Neuronal stem cell (in vitro differentiated cells): ENCODE results near the gene SASS6.

Experiments used
- DNase-seq: peaks from one replicate; pipeline ENCODE4 v3.0.0-alpha.2; 2013; ENCODE audit warnings: low spot score
- H2AFZ ChIP-seq: one replicate; pipeline ENCODE4 v1.6.1; 2013; ENCODE audit warnings: mild to moderate bottlenecking, low read length, inconsistent platforms
- H2AK5ac ChIP-seq: 2 replicates; pipeline ENCODE4 v1.6.1; 2013; ENCODE audit warnings: low read depth, mild to moderate bottlenecking, inconsistent platforms, low read length, moderate library complexity, mixed read lengths
- H2BK120ac ChIP-seq: 2 replicates; pipeline ENCODE4 v1.6.1; 2013; ENCODE audit warnings: low read depth, mild to moderate bottlenecking, inconsistent platforms, low read length, moderate library complexity, mixed read lengths
- H2BK12ac ChIP-seq: one replicate; pipeline ENCODE4 v1.6.1; 2013; ENCODE audit warnings: low read length, inconsistent platforms
- H2BK15ac ChIP-seq: 2 replicates; pipeline ENCODE4 v1.6.1; 2013; ENCODE audit warnings: mild to moderate bottlenecking, low read length, inconsistent platforms, mixed read lengths
- H2BK5ac ChIP-seq: one replicate; pipeline ENCODE4 v1.6.1; 2013; ENCODE audit warnings: inconsistent platforms, mild to moderate bottlenecking, low read length, moderate library complexity
- H3K14ac ChIP-seq: one replicate; pipeline ENCODE4 v1.6.1; 2013; ENCODE audit warnings: low read length, inconsistent platforms
- H3K18ac ChIP-seq: 2 replicates; pipeline ENCODE4 v1.6.1; 2013; ENCODE audit warnings: low read length, inconsistent platforms
- H3K23ac ChIP-seq: 2 replicates; pipeline ENCODE4 v1.6.1; 2013; ENCODE audit warnings: low read depth, mild to moderate bottlenecking, mixed read lengths, low read length, inconsistent platforms; ENCODE audit not compliant: poor library complexity
- H3K27ac ChIP-seq: replicated peaks from 3 replicates; pipeline ENCODE4 v1.5.1; 2013; ENCODE audit warnings: low read length, inconsistent platforms
- H3K27me3 ChIP-seq, 3 experiments: 2 replicates each; pipeline ENCODE4 v1.6.1; 2013; ENCODE audit warnings: low read length in 3 of 3, mild to moderate bottlenecking in 2 of 3, inconsistent platforms in 1 of 3, low read depth in 1 of 3, mixed read lengths in 1 of 3, moderate library complexity in 1 of 3; ENCODE audit not compliant: control insufficient read depth in 3 of 3, insufficient read depth in 3 of 3
- H3K36me3 ChIP-seq, 2 donors: replicated peaks in 1 of 2; 2 replicates each; pipeline ENCODE4 v1.6.1; 2013; ENCODE audit warnings: low read length in 2 of 2; ENCODE audit not compliant: control insufficient read depth in 2 of 2, insufficient read depth in 2 of 2
- H3K4ac ChIP-seq: 2 replicates; pipeline ENCODE4 v1.6.1; 2013; ENCODE audit warnings: inconsistent platforms, mild to moderate bottlenecking, low read length, moderate library complexity
- H3K4me1 ChIP-seq, 2 donors: 1 replicate in 1 of 2; 2 replicates in 1 of 2; pipeline ENCODE4 v1.6.1; 2013; ENCODE audit warnings: low read length in 2 of 2, low read depth in 1 of 2; ENCODE audit not compliant: control insufficient read depth in 2 of 2, insufficient read depth in 1 of 2
- H3K4me2 ChIP-seq: one replicate; pipeline ENCODE4 v1.6.1; 2013; ENCODE audit warnings: mild to moderate bottlenecking, low read length, inconsistent platforms; ENCODE audit not compliant: insufficient read depth, poor library complexity, severe bottlenecking
- H3K4me3 ChIP-seq, 2 donors: 2 replicates each; pipeline ENCODE4 v1.5.1; 2013; ENCODE audit warnings: low read length in 2 of 2, mild to moderate bottlenecking in 2 of 2, inconsistent platforms in 1 of 2, moderate library complexity in 1 of 2
- H3K79me1 ChIP-seq: one replicate; pipeline ENCODE4 v1.6.1; 2013; ENCODE audit warnings: low read depth, mild to moderate bottlenecking, inconsistent platforms, low read length, moderate library complexity
- H3K9ac ChIP-seq: one replicate; pipeline ENCODE4 v1.6.1; 2013; ENCODE audit warnings: mild to moderate bottlenecking, low read depth, low read length, inconsistent platforms; ENCODE audit not compliant: poor library complexity
- H3K9me3 ChIP-seq, 2 donors: replicated peaks in 1 of 2; 2 replicates each; pipeline versions ENCODE3 to v1.6.1; 2013; ENCODE audit warnings: low read length in 2 of 2, mild to moderate bottlenecking in 2 of 2, inconsistent platforms in 1 of 2, low read depth in 1 of 2, mixed read lengths in 1 of 2, moderate library complexity in 1 of 2; ENCODE audit not compliant: control insufficient read depth in 2 of 2, insufficient read depth in 1 of 2
- H4K8ac ChIP-seq: one replicate; pipeline ENCODE4 v1.6.1; 2013; ENCODE audit warnings: low read depth, mild to moderate bottlenecking, inconsistent platforms, low read length, moderate library complexity
- H4K91ac ChIP-seq: one replicate; pipeline ENCODE4 v1.6.1; 2013; ENCODE audit warnings: low read length, low read depth, mild to moderate bottlenecking, inconsistent platforms; ENCODE audit not compliant: poor library complexity
- WGBS, 2 donors: extraction: QIAGEN DNeasy Blood & Tissue Kit; methylation state at CpG; one replicate each; pipeline ENCODE4 v1.1.7; 2013; ENCODE audit warnings: missing lambda C conversion rate in 2 of 2, mixed read lengths in 1 of 2; ENCODE audit not compliant: insufficient read length in 2 of 2, insufficient replicate concordance in 1 of 2; ENCODE audit errors: extremely low coverage in 2 of 2; 5-methylcytosine and 5-hydroxymethylcytosine counted together

SASS6 gene

GRCh38 chr1:100070201-100070939 lies 62.4 kb downstream of the SASS6 start:
- Histone ChIP-seq H3K36me3 (peaks cover 23 to 96% of the 10 kb centered on the region in 2 donors), H3K18ac (no peak overlapping the region), H3K4me3 (no peak overlapping the region), H2BK120ac (no peak overlapping the region), H3K4me2 (no peak overlapping the region), H2BK15ac (no peak overlapping the region), H4K91ac (no peak overlapping the region), H2BK12ac (no peak overlapping the region), H2BK5ac (no peak overlapping the region), H3K4ac (no peak overlapping the region), H3K9me3 (no peaks in the 10 kb centered on the region), H3K23ac (no peak overlapping the region), H2AK5ac (no peak overlapping the region), H3K4me1 (no peaks in the 10 kb centered on the region), H2AFZ (no peak overlapping the region), H3K27me3 (no peaks in the 10 kb centered on the region), H4K8ac (no peak overlapping the region), H3K9ac (no peak overlapping the region), H3K79me1 (no peaks in the 10 kb centered on the region), H3K14ac (no peak overlapping the region), H3K27ac (no peak overlapping the region)
- no peak for DNase-seq
- no CpG with 5 or more reads among the region's 5 CpGs for WGBS, 2 donors

- Histone ChIP-seq H3K4me1 (no peaks in the 10 kb centered on the region), H3K9ac (no peak overlapping the region), H2BK5ac (no peak overlapping the region), H3K9me3 (no peaks in the 10 kb centered on the region), H4K91ac (no peak overlapping the region), H3K36me3 (peaks cover 21 to 97% of the 10 kb centered on the region in 2 donors), H2BK15ac (no peak overlapping the region), H2AFZ (no peak overlapping the region), H3K79me1 (peaks cover 4% of the 10 kb centered on the region), H3K27ac (peak overlapping the region; percentile 15), H3K4me2 (no peak overlapping the region), H2BK120ac (no peak overlapping the region), H4K8ac (no peak overlapping the region), H3K4me3 (no peak overlapping the region), H3K18ac (no peak overlapping the region), H3K23ac (no peak overlapping the region), H2BK12ac (no peak overlapping the region), H3K4ac (no peak overlapping the region), H3K14ac (no peak overlapping the region), H2AK5ac (no peak overlapping the region), H3K27me3 (no peaks in the 10 kb centered on the region)
- no peak for DNase-seq
- WGBS, 2 donors: no CpG with 5 or more reads among the region's 2 CpGs
Observed at GRCh38 chr1:100065969-100066227, 66.8 kb downstream of the SASS6 start.

- Histone ChIP-seq H2BK15ac (no peak overlapping the region), H2BK12ac (no peak overlapping the region), H3K23ac (no peak overlapping the region), H2BK120ac (no peak overlapping the region), H3K4me1 (no peaks in the 10 kb centered on the region), H3K4me3 (no peak overlapping the region), H3K27ac (peak overlapping the region; percentile 15), H4K91ac (no peak overlapping the region), H4K8ac (no peak overlapping the region), H3K36me3 (peaks cover 21 to 97% of the 10 kb centered on the region in 2 donors), H2BK5ac (no peak overlapping the region), H3K4me2 (no peak overlapping the region), H2AFZ (no peak overlapping the region), H3K4ac (no peak overlapping the region), H2AK5ac (no peak overlapping the region), H3K18ac (no peak overlapping the region), H3K9me3 (no peaks in the 10 kb centered on the region), H3K9ac (no peak overlapping the region), H3K79me1 (peaks cover 4% of the 10 kb centered on the region), H3K27me3 (no peaks in the 10 kb centered on the region), H3K14ac (no peak overlapping the region)
- no peak for DNase-seq
- WGBS, 2 donors: 100% methylated on average over 1 of the region's 1 CpG; no CpG with 5 or more reads in 1 of the 2 donors
Observed at GRCh38 chr1:100065183-100065968, 67.4 kb downstream of the SASS6 start.

GRCh38 chr1:100061681-100062080 lies 71.0 kb downstream of the SASS6 start:
- WGBS, 2 donors: no CpG with 5 or more reads among the region's 3 CpGs
- no peaks in the 10 kb centered on the region for H3K27me3 ChIP-seq
- no peak overlapping the region for H3K18ac ChIP-seq
- no peak overlapping the region for H2BK12ac ChIP-seq
- no peaks in the 10 kb centered on the region for H3K4me1 ChIP-seq
- DNase-seq: no peak
- no peaks in the 10 kb centered on the region for H3K9me3 ChIP-seq
- H3K4me3 ChIP-seq: no peak overlapping the region
- no peak overlapping the region for H3K4me2 ChIP-seq
- no peak overlapping the region for H3K4ac ChIP-seq
- H4K91ac ChIP-seq: no peak overlapping the region
- no peak overlapping the region for H2BK15ac ChIP-seq
- no peak overlapping the region for H2BK5ac ChIP-seq
- H3K79me1 ChIP-seq: peaks cover 4% of the 10 kb centered on the region
- H3K14ac ChIP-seq: no peak overlapping the region
- no peak overlapping the region for H2AK5ac ChIP-seq
- no peak overlapping the region for H4K8ac ChIP-seq
- H3K9ac ChIP-seq: no peak overlapping the region
- no peak overlapping the region for H3K27ac ChIP-seq
- H3K23ac ChIP-seq: no peak overlapping the region
- no peak overlapping the region for H2BK120ac ChIP-seq
- H3K36me3 ChIP-seq: peaks cover 14 to 98% of the 10 kb centered on the region in 2 donors
- H2AFZ ChIP-seq: no peak overlapping the region
